ENCODE measurements around the gene CPLX1. TPM values are rescaled to one million over a fixed set of nuclear protein-coding genes. Genes with fewer than 3 reads are reported as not detected.

Gene CPLX1
- total RNA-seq, 2 experiments from 2014 or later, result 0.21 to 0.25 TPM

- peaks cover 12% of the 10 kb centered on the region for H3K36me3 ChIP-seq (ENCODE audit: insufficient read depth, low read length)
- no peak overlapping the region for H2AFZ ChIP-seq (ENCODE audit: low read length)
- no peaks in the 10 kb centered on the region for H4K20me1 ChIP-seq (ENCODE audit: insufficient read depth, low read length)
- H3K9me2 ChIP-seq (ENCODE audit: insufficient read depth, low read length), result no peaks in the 10 kb centered on the region
- ChIA-PET POLR2A (no interaction called here), CTCF (ENCODE audit: unreplicated experiment) (no interaction called here)
- H3K9me3 ChIP-seq (ENCODE audit: low read length), result peaks cover 9% of the 10 kb centered on the region; the same call in 1 of the 2 replicates
- H3K79me2 ChIP-seq (ENCODE audit: insufficient read depth, low read depth, low read length), result no peaks in the 10 kb centered on the region
- intact Hi-C loops (cut with micrococcal nuclease; ENCODE audit: unreplicated experiment), result no loop called here
- H3K4me2 ChIP-seq (ENCODE audit: low read length), result no peak overlapping the region
- no TSS peak for BruUV-seq (replicated peaks)
- DNase-seq (ENCODE audit: low spot score), result no peak
- H3K4me1 ChIP-seq (ENCODE audit: insufficient read depth, low read length, poor library complexity, severe bottlenecking), result no peaks in the 10 kb centered on the region
- no peak overlapping the region for H3K27ac ChIP-seq (ENCODE audit: low read depth, low read length, poor library complexity, severe bottlenecking)
- H3K4me3 ChIP-seq (ENCODE audit: low read depth, low read length, poor library complexity, severe bottlenecking), result no peak overlapping the region
- no peak for TF ChIP-seq EZH2phosphoT487 (IDR thresholded peaks at IDR 0.05; ENCODE audit: borderline replicate concordance, low read depth, low read length)
- TF ChIP-seq, protein P1, sequence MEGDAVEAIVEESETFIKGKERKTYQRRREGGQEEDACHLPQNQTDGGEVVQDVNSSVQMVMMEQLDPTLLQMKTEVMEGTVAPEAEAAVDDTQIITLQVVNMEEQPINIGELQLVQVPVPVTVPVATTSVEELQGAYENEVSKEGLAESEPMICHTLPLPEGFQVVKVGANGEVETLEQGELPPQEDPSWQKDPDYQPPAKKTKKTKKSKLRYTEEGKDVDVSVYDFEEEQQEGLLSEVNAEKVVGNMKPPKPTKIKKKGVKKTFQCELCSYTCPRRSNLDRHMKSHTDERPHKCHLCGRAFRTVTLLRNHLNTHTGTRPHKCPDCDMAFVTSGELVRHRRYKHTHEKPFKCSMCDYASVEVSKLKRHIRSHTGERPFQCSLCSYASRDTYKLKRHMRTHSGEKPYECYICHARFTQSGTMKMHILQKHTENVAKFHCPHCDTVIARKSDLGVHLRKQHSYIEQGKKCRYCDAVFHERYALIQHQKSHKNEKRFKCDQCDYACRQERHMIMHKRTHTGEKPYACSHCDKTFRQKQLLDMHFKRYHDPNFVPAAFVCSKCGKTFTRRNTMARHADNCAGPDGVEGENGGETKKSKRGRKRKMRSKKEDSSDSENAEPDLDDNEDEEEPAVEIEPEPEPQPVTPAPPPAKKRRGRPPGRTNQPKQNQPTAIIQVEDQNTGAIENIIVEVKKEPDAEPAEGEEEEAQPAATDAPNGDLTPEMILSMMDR (conservative IDR thresholded peaks at IDR 0.05; ENCODE audit: low read length), result no peak
Measured at GRCh38 chr4:837772-838171, 11.8 kb upstream of the CPLX1 start.

DNA sequence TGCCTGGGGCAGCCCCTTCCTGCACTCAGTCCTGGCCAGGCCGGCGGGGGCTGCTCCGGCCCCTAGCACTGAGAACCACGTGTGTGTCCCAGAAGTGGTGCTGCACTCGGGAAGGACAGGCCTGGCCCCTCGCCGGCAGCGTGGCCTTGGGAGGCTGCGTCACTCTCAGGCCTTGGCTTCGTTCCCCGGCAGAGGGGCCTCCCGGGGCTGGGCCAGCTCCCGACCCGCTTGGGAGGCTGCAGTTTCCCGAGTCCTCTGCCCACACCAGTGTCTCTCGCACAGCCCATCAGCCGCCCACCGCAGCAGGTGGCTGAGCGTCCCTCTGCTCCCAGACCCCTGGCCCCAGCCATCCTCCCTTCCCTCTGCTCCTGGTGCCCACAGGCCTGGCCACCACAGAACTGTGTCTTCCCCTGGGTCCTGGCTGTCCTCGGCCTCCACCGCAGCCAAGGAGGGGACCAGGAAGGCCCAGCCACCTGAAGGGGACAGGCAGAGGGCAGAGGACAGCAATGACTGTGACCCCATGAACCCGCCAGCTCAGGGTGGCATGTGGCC, 10.9 kb upstream of the CPLX1 start:
- H3K9me2 ChIP-seq (ENCODE audit: insufficient read depth, low read length), result no peaks in the 10 kb centered on the region
- TF ChIP-seq, protein P1 (conservative IDR thresholded peaks at IDR 0.05; ENCODE audit: low read length), result no peak
- no peak for TF ChIP-seq EZH2phosphoT487 (IDR thresholded peaks at IDR 0.05; ENCODE audit: borderline replicate concordance, low read depth, low read length)
- intact Hi-C loops (cut with micrococcal nuclease; ENCODE audit: unreplicated experiment), result no loop called here
- no peaks in the 10 kb centered on the region for H3K4me1 ChIP-seq (ENCODE audit: insufficient read depth, low read length, poor library complexity, severe bottlenecking)
- H3K9me3 ChIP-seq (ENCODE audit: low read length), result peaks cover 9% of the 10 kb centered on the region; the same call in 1 of the 2 replicates
- H3K79me2 ChIP-seq (ENCODE audit: insufficient read depth, low read depth, low read length), result no peaks in the 10 kb centered on the region
- no peak overlapping the region for H3K27ac ChIP-seq (ENCODE audit: low read depth, low read length, poor library complexity, severe bottlenecking)
- peaks cover 3% of the 10 kb centered on the region for H3K36me3 ChIP-seq (ENCODE audit: insufficient read depth, low read length)
- DNase-seq (ENCODE audit: low spot score), result no peak
- ChIA-PET POLR2A (no interaction called here), CTCF (ENCODE audit: unreplicated experiment) (no interaction called here)
- no TSS peak for BruUV-seq (replicated peaks)
- no peaks in the 10 kb centered on the region for H4K20me1 ChIP-seq (ENCODE audit: insufficient read depth, low read length)
- H3K4me3 ChIP-seq (ENCODE audit: low read depth, low read length, poor library complexity, severe bottlenecking), result no peak overlapping the region
- H2AFZ ChIP-seq (ENCODE audit: low read length), result no peak overlapping the region
- H3K4me2 ChIP-seq (ENCODE audit: low read length), result no peak overlapping the region

DNA sequence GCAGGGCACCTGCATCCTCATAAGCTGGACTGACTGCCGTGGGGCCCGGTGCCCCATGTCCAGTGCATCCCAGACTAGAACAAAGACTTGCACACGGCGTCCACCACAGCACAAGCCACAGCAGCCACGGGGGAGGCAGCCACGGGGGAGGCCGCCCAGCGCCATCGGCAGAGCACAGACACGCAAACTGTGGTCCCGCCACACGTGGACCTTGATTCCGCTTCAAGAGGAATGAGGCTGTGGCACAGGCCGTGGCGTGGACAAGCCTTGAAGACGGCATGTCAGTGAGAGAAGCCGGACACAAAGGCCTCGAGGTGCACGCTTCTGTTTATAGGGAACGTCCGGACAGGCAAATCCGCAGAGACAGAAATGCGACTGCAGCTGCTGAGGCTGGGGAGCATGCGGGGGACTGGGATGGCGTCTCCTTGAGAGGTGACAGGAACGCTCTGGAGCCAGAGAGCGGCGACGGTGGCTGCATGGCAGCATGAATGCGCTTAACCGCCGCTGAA, 10.1 kb upstream of the CPLX1 start:
- CTCF ChIA-PET (ENCODE audit: unreplicated experiment), result no interaction called here
- Histone ChIP-seq H3K9me3 (ENCODE audit: low read length) (peaks cover 9% of the 10 kb centered on the region; the same call in 1 of the 2 replicates), H3K9me2 (ENCODE audit: insufficient read depth, low read length) (no peaks in the 10 kb centered on the region), H3K79me2 (ENCODE audit: insufficient read depth, low read depth, low read length) (no peaks in the 10 kb centered on the region), H3K36me3 (ENCODE audit: insufficient read depth, low read length) (no peaks in the 10 kb centered on the region), H4K20me1 (ENCODE audit: insufficient read depth, low read length) (no peaks in the 10 kb centered on the region), H3K27ac (ENCODE audit: low read depth, low read length, poor library complexity, severe bottlenecking) (no peak overlapping the region), H3K4me1 (ENCODE audit: insufficient read depth, low read length, poor library complexity, severe bottlenecking) (no peaks in the 10 kb centered on the region), H3K4me2 (ENCODE audit: low read length) (no peak overlapping the region), H3K4me3 (ENCODE audit: low read depth, low read length, poor library complexity, severe bottlenecking) (no peak overlapping the region), H2AFZ (ENCODE audit: low read length) (no peak overlapping the region)
- TF ChIP-seq, protein P1 (conservative IDR thresholded peaks at IDR 0.05; ENCODE audit: low read length), result no peak
- no peak for TF ChIP-seq EZH2phosphoT487 (IDR thresholded peaks at IDR 0.05; ENCODE audit: borderline replicate concordance, low read depth, low read length)
- intact Hi-C loops (cut with micrococcal nuclease; ENCODE audit: unreplicated experiment), result no loop called here
- DNase-seq (ENCODE audit: low spot score), result no peak
- BruUV-seq (replicated peaks), result no TSS peak
- POLR2A ChIA-PET, result no interaction called here
